Thymus (tissue), 11 donors: ENCODE results near the gene YPEL1. TPM values are rescaled to one million over a fixed set of nuclear protein-coding genes. Genes with fewer than 3 reads are reported as not detected.

Experiments used
- DNase-seq, 9 donors: peaks; one replicate each; pipeline ENCODE4 v3.0.0-alpha.2; 2013; ENCODE audit warnings: low spot score in 9 of 9, low read depth in 6 of 9, missing footprints in 1 of 9
- H3K27ac ChIP-seq, 2 donors: one replicate each; pipeline ENCODE4 v1.5.1; 2013; ENCODE audit warnings: control low read depth in 1 of 2, low read depth in 1 of 2, low read length in 1 of 2, mild to moderate bottlenecking in 1 of 2, moderate library complexity in 1 of 2
- H3K27me3 ChIP-seq, 2 donors: one replicate each; pipeline ENCODE4 v1.5.1; 2013; ENCODE audit warnings: low read length in 1 of 2; ENCODE audit not compliant: control insufficient read depth in 2 of 2, insufficient read depth in 1 of 2
- H3K36me3 ChIP-seq, 2 donors: one replicate each; pipeline ENCODE4 v1.5.1; 2013; ENCODE audit warnings: low read length in 1 of 2, mild to moderate bottlenecking in 1 of 2, moderate library complexity in 1 of 2; ENCODE audit not compliant: control insufficient read depth in 2 of 2, insufficient read depth in 2 of 2
- H3K4me1 ChIP-seq, 2 donors: one replicate each; pipeline ENCODE4 v1.5.1; 2013; ENCODE audit warnings: low read length in 2 of 2; ENCODE audit not compliant: control insufficient read depth in 2 of 2, insufficient read depth in 2 of 2
- H3K4me3 ChIP-seq, 2 donors: one replicate each; pipeline ENCODE4 v1.5.1; 2013; ENCODE audit warnings: low read length in 2 of 2, control low read depth in 1 of 2, mild to moderate bottlenecking in 1 of 2
- H3K9me3 ChIP-seq, 2 donors: one replicate each; pipeline ENCODE4 v1.5.1; 2013; ENCODE audit warnings: low read length in 1 of 2, mild to moderate bottlenecking in 1 of 2; ENCODE audit not compliant: control insufficient read depth in 2 of 2, insufficient read depth in 1 of 2
- WGBS: extraction: QIAGEN DNeasy Blood & Tissue Kit; methylation state at CpG from one replicate; pipeline ENCODE4 v1.1.7; 2013; 5-methylcytosine and 5-hydroxymethylcytosine counted together
- polyA plus RNA-seq: library from polyadenylated mRNA; stranded (reverse); fragments of 200-250 nt; gene quantifications from one replicate; pipeline ENCODE4 v1.2.3, GENCODE V29; 2013
- total RNA-seq: library from RNA; stranded (reverse); fragments of 120-200 nt; gene quantifications from one replicate; pipeline ENCODE4 v1.2.4, GENCODE V29; 2013
- donor health status: healthy.

The YPEL1 gene
- total and polyA plus RNA-seq, 2 donors = 9.1 to 14.2 TPM

DNA sequence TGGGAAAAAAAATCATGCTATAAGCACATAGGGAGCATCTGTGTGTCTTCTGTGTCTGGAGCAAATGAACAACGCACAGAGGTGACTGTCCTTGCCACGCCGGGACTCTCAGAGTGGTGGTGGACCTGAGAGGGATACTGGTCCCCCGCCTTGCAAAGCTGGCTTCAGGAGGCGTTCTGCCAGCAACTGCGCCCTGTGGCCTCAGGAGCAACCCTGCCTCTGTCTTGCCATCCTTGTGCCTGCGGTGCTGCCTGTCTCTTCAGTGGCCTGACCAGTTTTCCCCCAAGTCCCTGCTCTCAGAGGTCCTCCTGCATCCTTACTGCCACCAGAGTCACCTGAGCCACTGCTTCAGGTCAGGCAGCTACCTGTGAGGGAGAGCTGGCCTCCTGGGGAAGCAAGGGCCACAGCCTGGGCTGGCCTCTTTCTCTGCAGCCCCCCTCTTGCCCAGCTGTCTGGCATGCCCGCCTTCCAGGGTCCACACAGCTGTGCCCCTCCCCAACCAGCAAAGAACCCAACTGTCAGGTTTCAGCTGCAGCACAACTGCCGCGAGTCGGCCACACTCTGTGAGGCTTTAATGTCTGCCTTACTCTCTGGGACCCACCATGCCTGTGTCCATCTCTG lies 30.4 kb upstream of the YPEL1 start:
- Histone ChIP-seq H3K27me3 (no peaks in the 10 kb centered on the region), H3K36me3 (peaks cover 83 to 93% of the 10 kb centered on the region in 2 donors), H3K4me3 (no peak overlapping the region), H3K9me3 (no peaks in the 10 kb centered on the region), H3K27ac (peak overlapping the region in 1 of 2 donors; percentile 85), H3K4me1 (peaks cover 6 to 48% of the 10 kb centered on the region in 2 donors)
- DNase-seq = peak in 1 of 9 donors; percentile 41
- 71% methylated on average over 11 of the region's 11 CpGs for WGBS

GRCh38 chr22:21764038-21764804 lies 28.6 kb upstream of the YPEL1 start:
- no peak for DNase-seq
- H3K36me3 ChIP-seq = peaks cover 70 to 78% of the 10 kb centered on the region in 2 donors

DNA sequence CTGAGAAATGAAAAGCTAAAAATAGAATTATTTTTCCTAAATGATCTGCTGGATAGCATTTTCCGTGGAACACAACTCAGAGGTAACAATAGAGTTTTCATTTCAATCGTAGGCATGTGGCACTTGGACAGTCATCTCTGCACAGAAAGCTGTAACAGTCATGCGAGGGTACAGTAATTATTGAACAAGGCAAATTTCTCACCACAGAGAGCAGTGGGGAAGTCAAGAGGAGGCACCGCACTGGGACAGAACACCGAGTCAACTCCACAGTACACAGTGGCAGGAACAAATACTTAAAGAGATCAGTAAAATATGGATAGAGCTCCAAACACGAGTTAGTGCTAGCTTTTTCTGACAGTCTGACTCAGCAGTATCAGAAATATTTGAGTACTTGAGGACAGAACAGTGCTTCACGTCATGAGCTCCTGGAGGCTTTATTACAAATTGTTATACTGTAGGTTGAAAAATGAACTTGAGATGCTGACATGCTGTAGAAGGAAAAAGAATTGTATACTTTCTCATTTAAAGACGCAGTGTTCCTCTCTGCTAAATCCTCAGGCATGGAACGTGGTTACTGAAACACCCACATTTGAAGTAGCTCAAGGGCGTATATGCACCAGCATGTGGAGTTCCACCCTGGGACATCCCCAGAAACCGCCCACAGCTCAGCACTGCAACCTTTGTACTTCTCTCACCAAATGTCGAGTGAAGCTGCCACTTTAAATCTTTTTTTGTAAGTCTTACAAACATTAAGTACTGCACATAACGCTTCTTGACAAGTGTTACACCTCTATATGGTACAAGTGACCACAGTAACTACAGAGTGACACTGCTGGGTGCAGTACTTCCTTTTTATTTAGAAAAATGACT lies 27.4 kb upstream of the YPEL1 start:
- H3K9me3 ChIP-seq = no peaks in the 10 kb centered on the region
- H3K4me1 ChIP-seq = peaks cover 6 to 42% of the 10 kb centered on the region in 2 donors
- 86% methylated on average over 13 of the region's 13 CpGs for WGBS
- peaks cover 73 to 74% of the 10 kb centered on the region in 2 donors for H3K36me3 ChIP-seq
- peak in 1 of 9 donors; percentile 35 for DNase-seq
- peak overlapping the region in 1 of 2 donors; percentile 9 for H3K27ac ChIP-seq
- H3K27me3 ChIP-seq = no peaks in the 10 kb centered on the region
- H3K4me3 ChIP-seq = no peak overlapping the region

More at GRCh38 chr22:21764038-21764804, 28.6 kb upstream of the YPEL1 start:
- Histone ChIP-seq H3K9me3 (no peaks in the 10 kb centered on the region), H3K27ac (peak overlapping the region in 1 of 2 donors; percentile 8), H3K4me3 (no peak overlapping the region), H3K27me3 (no peaks in the 10 kb centered on the region), H3K4me1 (peaks cover 6 to 48% of the 10 kb centered on the region in 2 donors)
- 84% methylated on average over 9 of the region's 9 CpGs for WGBS

DNA sequence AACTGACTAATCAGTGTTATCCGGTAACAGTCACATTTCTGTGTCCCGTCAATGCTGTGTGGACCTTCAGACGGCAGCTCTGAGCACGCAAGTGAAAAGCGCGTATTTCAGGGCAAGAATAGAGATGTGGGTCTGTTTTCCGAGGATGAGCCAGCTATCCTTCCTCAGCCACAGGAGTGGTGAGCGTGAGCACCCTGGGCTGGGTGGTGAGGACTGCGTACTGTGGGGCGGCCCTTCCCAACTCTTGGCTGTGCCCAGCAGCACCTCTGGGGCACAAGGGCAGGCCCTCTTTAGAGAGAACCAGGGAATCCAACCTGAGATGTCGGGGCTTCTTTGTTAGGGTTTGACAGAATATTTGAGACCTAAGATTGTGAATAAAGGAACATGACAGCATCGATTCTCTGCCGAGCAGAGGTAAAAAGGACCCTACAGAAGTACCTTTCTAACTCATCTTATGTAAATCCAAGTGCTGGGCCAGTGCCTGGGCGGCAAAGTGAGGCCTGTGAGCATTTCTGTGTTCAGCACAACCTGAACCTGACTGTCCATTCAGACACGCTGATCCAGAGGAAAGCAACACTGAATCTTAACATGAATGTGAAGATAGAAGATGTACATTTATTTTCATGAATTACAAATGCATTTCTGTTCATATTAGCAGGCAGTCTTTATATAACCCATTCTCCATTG lies 26.5 kb upstream of the YPEL1 start:
- no peak overlapping the region for H3K4me3 ChIP-seq
- H3K27ac ChIP-seq = no peak overlapping the region
- WGBS = 99% methylated on average over 15 of the region's 15 CpGs
- no peaks in the 10 kb centered on the region for H3K9me3 ChIP-seq
- peaks cover 72 to 73% of the 10 kb centered on the region in 2 donors for H3K36me3 ChIP-seq
- peaks cover 0 to 34% of the 10 kb centered on the region in 2 donors for H3K4me1 ChIP-seq
- no peaks in the 10 kb centered on the region for H3K27me3 ChIP-seq
- DNase-seq = no peak

GRCh38 chr22:21761086-21761485 lies 25.5 kb upstream of the YPEL1 start:
- no peak for DNase-seq
- Histone ChIP-seq H3K9me3 (no peaks in the 10 kb centered on the region), H3K4me1 (peaks cover 0 to 24% of the 10 kb centered on the region in 2 donors), H3K36me3 (peaks cover 67 to 70% of the 10 kb centered on the region in 2 donors), H3K27ac (no peak overlapping the region), H3K4me3 (no peak overlapping the region), H3K27me3 (no peaks in the 10 kb centered on the region)
- 97% methylated on average over 2 of the region's 2 CpGs for WGBS

DNA sequence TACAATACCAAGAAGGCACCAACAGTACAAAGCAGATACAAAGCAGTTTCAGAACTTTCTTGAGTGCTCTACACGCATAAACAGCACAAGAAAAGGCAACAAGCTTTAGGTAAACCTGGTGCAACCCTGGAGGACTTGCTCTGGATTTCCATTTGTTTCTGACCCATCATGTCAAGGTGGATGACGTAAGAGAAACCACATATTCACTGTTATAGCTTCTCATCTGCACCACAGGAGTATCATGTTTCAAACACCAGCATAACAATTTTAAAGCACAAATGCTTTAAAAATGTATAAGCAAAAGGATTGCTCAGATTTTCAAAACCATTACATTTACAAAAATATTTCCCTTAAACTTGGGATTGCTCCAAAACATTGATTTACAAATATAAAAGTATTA lies 25.0 kb upstream of the YPEL1 start:
- 92% methylated on average over 2 of the region's 2 CpGs for WGBS
- Histone ChIP-seq H3K4me3 (no peak overlapping the region), H3K9me3 (no peaks in the 10 kb centered on the region), H3K27me3 (no peaks in the 10 kb centered on the region), H3K36me3 (peaks cover 63 to 66% of the 10 kb centered on the region in 2 donors), H3K27ac (no peak overlapping the region), H3K4me1 (peaks cover 0 to 20% of the 10 kb centered on the region in 2 donors)
- no peak for DNase-seq

- WGBS = 95% methylated on average over 8 of the region's 8 CpGs
- Histone ChIP-seq H3K27me3 (no peaks in the 10 kb centered on the region), H3K4me3 (no peak overlapping the region), H3K27ac (no peak overlapping the region), H3K4me1 (peaks cover 0 to 16% of the 10 kb centered on the region in 2 donors), H3K36me3 (peaks cover 57 to 59% of the 10 kb centered on the region in 2 donors), H3K9me3 (no peaks in the 10 kb centered on the region)
- DNase-seq = no peak
Measured at GRCh38 chr22:21759646-21760376, 24.2 kb upstream of the YPEL1 start.

DNA sequence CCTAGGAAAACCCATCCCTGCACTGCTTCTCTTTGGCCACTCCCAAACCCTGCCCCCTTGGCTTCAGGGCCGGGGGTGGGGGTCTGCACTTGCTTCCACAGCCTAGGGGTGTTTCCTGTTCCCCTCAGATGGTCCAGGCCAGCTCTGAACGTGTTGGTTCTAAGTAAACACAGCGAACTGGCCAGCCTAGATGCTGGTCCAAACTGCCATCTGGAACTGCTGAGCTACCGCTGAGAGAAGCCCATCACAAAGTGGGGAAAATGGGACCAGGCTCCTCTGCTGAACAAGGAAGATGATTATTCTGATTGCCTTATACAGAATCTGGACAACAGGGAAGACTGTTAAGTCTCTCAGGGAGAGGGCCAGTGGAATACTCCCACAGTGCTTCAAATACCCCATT lies 23.5 kb upstream of the YPEL1 start:
- no peak for DNase-seq
- H3K36me3 ChIP-seq = peaks cover 50 to 52% of the 10 kb centered on the region in 2 donors
- no peak overlapping the region for H3K4me3 ChIP-seq
- H3K4me1 ChIP-seq = peaks cover 0 to 14% of the 10 kb centered on the region in 2 donors
- H3K27ac ChIP-seq = no peak overlapping the region
- WGBS = 98% methylated on average over 4 of the region's 4 CpGs
- peaks cover 0 to 1% of the 10 kb centered on the region in 2 donors for H3K9me3 ChIP-seq
- H3K27me3 ChIP-seq = no peaks in the 10 kb centered on the region
